Measurements from ENCODE around the gene ITPRIPL2.

ITPRIPL2 gene

DNA sequence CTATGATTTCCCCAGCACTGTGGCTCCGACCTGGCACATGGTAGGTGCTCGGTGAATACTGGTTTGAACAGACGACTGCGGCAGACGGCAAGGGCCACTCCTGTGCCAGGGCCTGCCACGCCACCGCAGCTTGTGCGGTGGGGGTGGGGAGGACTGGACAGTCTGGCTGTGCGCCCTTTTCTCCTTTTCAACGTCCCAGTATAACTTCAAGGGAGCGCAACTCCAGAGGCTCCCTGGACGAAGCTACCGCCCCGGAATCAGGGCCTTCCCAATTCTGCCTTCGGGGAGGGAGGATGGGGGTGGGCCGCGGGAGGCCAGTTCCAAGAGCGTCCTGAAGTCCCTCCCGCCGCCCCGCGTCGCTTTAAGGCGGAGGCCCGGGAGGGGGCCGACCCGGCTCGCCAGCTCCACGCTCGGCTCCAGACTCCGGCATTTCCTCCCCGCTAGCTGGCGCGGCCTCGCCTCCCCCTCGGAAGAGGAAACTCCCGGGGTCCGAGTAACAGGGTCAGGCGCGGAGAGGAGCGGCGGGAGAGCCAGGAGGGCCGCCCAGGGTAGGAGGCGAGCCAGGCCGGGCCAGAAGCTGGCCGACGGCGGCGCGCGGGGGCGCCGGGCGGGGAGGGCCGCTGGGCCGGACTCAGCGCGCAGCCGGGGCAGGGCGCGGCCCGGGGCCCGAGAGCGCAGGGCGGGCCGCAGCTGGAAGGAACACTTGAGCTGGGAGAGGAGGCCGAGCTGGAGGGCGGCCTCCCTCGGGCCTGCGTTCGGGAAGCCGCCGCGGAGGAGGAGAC is at the start of gene ITPRIPL2:
Gene ITPRIPL2, plus strand, starts transcription at position 388 of the 782 bp plus-strand sequence. CDS start 498 bp downstream, outside the sequence.
- DNase-seq, result peak; percentile 31 to 42

DNA sequence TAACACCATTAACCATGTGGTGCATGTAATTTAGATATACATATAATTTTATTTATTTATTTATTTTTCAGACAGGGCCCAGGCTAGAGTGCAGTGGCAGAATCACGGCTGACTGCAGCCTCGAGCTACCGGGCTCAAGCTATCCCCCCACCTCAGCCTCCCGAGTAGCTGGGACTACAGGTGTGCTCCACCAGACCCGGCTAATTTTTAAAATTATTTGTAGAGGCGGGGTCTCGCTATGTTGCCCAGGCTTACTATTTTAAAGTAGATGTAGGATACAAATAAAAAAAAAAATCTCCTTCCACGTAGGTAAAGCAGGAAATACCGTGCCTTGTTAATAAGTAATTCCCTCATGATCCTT is 46.8 kb upstream of the ITPRIPL2 start:
- DNase-seq, result no peak

DNA sequence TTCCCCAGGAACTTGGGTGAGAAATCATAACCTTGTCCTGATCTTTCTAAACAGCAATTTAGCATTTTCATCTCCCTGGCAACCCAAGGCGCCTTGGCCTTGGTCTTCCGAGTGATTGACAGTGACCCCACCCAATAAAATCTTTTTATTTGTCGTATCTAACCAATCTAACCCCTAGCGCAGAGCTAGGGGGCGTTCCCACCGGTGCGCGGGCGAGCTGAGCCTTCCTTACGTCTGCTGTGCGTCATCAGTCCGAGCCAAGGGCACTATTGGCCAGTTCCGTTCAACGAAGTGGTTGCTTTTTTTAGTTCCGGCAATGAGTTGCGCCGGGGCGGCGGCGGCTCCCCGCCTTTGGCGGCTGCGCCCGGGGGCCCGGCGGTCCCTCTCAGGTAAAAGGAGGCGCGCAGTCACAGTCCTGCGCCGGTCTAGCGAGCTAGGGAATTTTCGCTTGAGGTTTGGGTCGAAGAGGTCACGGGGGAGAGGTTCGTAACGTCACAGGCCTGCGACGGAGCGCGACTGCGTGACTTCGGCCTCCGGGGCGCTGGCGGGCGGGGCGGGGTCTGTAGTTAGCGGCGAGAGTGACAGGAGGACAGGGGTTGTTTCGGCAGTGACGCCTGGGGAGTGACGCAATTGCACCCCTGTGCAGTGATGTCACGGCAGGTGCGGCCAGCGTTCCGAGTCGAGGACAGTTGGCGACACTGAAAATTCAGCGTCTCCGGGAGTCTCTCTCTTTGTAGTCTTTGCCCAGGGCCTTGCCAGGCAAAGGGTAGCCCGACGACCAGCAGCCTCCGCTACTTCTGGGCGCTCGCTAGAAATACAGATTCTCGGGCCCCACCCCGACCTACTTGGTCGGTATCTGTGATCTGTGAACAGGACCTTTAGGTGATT is 46.2 kb upstream of the ITPRIPL2 start, which contains the start of gene COQ7:
Gene COQ7, plus strand, starts transcription at position 266 of the 888 bp plus-strand sequence. Its CDS starts 51 bp downstream, at position 317.
- peak; percentile 98 to 99 for DNase-seq

DNA sequence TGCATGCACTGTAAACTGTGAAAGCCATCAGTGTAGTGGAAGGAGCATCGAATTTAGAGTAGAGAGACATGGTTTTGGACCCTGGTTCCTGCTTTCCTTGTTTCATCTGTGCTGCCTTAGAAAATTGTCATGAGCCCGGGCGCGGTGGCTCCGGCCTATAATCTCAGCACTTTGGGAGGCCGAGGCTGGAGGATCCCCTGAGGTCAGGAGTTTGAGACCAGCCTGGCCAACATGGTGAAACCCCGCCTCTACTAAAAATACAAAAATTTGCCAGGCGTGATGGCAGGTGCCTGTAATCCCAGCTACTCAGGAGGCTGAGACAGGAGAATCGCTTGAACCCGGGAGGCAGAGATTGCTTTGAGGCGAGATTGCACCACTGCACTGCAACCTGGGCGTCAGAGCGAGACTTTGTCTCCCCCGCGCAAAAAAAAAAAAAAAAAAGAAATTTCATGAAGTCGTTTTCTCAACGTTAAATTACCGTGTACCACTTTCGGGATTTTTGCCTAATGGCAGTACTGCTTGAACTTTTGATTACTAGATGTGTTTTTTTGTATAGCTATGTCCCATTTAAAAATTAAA is 45.4 kb upstream of the ITPRIPL2 start:
- no peak for DNase-seq

DNA sequence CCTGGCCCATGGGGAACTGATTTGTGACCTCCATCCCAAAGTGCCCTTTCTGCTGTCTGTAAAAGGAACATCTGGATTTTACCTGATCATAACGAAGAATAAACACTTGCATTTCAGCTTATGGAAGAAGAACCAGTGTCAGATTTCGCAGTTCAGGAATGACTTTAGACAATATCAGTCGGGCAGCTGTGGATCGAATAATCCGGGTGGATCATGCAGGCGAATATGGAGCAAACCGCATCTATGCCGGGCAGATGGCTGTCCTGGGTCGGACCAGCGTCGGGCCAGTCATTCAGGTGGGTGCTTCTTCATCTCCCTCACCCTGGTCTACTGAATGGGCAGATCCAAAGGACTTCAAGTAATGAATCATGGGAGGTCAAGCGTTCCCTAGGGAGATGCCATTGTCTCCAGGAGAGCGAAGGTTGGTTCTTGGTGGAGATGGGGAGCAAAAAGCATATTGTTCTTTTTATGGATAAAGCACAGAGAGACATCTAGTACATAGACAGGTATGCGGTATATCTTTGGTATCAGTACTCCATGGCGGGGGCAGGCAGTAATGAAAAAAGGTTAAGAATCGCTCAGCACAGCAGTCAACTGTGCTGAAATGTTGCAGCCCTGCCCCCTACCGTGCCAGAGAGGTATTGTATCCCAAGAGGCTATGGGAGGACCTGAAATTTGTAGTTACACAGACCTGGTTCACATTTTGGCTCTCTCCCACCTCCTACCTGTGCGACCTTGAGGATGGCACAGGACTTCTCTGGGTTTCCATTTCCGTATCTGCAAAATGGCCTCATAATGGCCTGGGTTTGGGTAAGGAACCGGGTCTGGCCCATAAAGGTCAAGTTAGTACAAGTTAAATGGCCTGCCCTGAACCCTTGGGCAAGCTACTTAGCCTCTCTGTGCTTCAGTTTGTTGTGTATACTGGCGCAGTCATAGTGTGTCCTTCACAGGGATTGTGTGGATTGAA is 41.7 kb upstream of the ITPRIPL2 start:
- peak; percentile 71 to 77 for DNase-seq

DNA sequence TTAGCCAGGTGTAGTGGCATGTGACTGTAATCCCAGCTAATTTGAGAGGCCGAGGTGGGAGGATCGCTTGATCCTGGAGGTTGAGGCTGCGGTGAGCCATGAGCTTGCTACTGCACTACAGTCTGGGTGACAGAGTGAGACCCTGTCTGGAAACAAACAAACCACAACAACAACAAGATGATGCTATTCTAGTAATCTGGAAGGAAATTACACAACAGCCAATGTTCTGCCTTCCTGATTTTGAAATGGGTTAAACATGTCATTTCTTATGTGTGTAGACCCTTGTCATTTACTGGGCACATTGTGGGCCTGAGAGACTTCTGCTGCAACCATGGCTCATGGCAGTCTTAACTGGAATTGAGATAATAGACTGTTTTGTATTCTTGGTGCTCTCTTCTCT is 40.4 kb upstream of the ITPRIPL2 start:
- DNase-seq, result no peak

DNA sequence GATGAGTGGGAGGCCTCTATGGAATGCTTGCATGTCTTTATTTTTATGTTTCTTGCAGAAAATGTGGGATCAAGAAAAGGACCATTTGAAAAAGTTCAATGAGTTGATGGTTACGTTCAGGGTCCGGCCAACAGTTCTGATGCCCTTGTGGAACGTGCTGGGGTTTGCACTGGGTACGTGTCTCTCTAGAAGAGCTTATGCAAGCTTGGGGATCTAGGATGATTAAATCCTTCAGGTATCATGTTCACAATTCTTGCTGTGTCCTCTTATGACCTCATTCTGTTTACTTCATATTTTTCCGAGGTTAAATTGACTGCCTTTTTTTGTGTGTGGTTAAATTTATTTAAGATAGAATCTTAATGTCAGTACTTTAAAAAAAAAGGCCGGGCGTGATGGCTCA is 39.9 kb upstream of the ITPRIPL2 start:
- DNase-seq, result no peak

DNA sequence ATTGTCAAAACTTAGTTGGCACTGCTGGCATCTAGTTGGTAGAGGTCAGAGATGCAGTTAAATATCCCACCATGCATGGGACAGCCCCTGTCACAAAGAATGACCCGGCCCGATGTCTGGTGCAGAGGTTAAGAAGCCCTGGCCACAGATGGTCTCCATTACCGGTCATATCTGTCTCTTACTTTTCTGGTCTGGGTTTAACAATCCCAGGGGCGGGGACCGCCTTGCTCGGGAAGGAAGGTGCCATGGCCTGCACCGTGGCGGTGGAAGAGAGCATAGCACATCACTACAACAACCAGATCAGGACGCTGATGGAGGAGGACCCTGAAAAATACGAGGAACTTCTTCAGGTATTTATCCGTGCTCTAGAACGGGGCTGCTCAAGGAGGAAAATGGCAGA is 38.3 kb upstream of the ITPRIPL2 start:
- no peak for DNase-seq

DNA sequence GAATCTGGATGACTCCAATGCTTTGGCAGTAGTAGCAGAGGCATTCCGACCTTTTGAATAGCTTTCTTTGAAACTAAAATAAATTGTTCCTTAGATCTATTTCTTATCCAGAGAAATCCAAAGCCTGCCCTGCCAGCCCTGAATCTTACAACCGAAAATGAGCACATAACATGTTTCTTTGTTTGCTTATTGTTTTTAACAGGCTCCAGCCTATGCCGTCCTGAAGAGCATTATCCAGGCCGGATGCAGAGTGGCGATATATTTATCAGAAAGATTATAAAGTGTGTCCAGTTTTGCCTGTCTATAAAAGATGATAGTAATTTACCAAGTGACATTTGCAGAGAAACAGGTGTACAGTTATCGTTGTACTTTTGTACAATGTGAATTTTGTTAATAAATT is 35.9 kb upstream of the ITPRIPL2 start:
- no peak for DNase-seq

DNA sequence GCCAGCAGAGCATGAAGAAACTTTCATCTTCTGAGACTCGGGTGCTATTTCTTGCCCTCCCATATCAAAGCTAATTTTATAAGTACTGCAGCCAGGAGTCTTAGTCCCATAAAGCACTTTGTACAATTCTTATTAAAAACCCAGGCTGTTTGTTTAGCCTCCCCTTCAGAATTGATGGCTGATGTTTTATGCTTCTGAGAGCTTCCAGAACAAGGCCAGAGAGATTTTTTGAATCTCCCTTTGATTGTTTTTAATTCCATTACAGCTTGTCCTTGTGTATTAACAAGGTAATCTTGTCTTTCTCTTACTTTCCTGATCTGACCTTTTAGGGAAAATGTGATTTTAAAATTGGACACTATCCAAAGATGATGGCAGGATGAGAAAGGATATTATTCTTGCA is 30.1 kb upstream of the ITPRIPL2 start:
- no peak for DNase-seq

DNA sequence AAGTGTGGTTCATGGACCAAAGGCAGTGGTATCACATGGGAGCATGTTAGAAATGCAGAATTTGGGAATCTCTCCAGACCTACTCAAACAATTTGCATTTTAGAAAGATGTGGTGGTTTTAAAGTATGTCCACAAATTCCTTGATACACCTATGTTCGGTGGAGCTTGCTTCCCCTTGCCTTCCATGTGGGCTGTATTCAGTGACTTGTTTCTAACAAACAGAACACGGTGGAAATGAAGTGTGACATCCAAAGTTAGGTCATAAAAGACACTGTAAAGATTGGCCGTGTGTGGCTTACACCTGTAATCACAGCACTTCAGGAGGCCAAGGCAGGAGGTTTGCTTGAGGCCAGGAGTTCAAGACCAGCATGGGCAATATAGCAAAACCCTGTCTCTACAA is 29.6 kb upstream of the ITPRIPL2 start:
- no peak for DNase-seq

DNA sequence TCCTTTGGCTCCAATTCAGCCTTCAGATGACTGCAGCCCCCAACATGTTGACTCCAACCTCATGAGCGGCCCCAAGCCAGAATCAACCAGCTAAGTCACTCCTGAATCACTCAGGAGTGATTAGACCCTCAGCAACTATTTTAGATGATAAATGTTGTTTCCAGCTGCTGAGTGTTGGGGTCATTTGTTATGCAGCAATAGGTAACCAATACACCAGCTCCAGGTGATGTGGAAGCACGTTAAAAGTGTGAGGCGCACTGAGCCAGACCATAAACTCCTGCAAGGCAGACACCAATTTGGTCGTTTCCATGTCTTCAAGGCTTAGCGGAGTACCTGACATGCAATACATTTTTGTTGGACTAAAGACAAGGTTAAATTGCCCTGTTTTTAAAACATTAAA is 28.9 kb upstream of the ITPRIPL2 start:
- DNase-seq, result no peak

DNA sequence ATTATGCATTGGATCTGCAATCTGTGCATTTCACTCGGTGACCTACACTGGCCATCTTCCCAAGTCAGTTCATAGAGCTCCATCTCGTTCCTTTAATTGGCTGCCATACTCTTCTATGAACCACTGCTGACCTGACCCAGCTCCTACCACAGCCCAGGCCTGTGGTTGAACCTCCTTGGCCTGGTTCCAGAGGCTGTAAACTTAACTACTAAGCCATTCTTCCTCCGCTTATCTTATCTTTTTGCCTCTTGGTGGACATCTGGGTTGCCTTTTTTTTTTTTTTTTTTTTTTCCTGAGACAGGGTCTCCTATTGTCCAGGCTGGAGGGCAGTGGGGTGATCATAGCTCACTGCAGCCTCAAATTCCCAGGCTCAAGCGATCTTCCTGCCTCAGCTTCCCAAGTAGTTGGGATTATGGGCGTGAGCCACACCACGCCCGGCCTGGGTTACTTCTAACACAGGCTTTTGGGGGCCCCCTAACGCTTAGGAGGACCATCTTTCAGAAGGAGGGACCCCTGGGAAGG is 28.0 kb upstream of the ITPRIPL2 start:
- DNase-seq, result no peak

DNA sequence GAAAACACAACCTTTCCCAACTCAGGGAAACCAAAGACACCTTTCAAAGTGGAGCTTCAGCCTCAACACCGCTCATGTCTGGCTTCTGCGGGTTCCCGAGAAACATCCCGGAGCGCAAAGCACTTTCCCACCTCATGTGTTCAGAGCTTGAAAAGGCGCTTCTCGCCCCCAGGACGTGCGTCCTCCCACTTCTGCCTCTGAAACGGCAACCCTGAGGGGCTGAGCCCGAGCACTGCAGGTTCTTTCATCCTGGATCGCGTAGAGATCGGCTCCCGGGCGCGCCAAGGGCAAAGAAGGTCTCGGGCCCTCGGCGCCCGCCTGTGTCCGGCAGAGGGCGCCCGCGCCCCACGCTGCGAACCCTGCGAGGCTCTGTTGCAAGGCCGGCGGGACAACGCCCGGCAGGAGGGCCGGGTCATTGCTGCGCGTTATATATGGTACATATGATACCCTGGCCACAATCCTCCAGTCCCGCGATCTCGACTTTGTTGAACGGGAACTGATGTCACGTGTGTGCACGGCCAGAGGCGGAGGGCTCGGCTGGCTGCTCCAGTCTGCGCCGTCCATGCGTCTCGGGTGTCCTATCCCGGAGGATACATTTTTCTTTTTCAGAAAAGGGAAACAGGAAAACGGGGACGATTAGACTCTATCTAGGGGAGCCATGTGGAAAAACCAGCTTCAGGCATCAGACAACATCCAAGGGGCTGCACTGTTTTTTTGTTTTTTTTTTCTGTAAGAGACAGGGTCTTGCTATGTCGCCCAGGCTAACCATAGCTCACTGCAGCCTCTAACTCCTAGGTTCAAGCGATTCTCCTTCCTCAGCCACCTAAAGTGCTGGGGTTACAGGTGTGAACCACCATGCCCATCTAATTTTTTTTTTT is 27.2 kb upstream of the ITPRIPL2 start:
- DNase-seq, result peak; percentile 81 to 84

DNA sequence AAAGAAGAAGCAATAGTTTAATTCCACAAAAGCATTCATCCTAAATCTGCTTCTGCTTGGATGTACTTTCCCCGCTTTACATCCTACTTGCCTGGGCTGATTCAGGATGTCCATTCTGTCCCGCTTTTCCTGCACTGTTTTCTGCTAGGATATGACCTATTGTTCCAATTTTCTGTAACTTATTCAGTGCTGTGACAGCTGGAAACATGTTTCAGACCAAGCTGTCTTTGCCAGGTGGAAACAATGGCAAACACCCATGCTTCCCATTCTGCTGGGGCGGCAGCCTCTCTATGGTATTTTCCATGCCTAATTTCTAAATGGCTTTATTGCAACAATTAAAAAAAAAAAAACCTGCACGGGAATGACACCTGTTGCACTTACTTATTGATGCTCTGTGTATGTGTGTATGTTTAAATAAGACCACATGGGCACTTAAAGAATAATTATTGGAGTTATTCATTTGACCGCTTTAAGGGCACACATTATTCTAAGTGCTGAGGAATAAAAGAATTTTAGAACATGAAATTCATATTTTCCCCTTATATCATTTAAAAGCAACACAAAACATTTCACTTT is 25.3 kb upstream of the ITPRIPL2 start:
- DNase-seq, result no peak

DNA sequence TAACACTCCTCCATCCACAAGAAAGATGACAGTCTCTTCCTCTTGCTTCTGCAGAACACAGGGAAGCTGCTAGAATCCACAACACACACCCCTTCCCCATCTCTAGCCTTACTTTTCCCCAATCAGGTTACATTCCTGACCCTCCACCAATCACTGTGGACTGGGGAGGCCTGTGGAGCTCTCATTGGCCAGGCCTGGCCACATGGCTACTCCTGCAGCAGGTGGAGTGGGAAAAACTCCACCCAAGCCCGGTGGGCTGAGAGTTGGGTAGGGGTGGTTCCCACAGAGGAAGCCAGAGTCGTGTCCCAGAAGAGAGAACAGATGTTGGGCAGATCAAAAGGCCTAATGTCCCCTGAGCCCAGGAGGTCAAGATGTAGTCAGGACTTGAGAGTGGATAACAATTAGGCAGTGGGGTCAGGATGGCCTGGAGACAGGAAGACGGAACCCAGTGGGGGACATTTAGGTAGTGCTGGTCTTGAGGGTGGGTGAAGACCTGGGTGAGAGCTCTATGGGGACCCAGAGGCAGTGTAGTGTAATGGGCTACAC is 24.3 kb upstream of the ITPRIPL2 start:
- no peak for DNase-seq

DNA sequence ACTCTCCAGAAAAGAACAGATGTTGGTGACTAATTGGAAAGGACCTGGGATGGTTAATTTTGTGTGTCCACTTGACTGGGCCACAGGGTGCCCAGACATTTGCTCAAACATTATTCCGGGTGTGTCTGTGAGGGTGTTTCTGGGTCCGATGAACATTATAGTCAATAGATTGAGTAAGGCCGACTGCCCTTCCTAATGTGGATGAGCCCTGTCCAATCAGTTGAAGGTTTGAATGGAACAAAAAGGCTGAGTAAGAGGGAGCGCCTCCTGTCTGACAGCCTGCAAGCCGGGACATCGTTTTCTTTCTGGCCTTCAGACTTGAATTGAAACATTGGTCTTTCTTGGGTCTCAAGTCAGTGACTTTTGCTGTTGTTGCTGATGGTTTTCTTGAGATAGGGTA is 22.8 kb upstream of the ITPRIPL2 start:
- no peak for DNase-seq

DNA sequence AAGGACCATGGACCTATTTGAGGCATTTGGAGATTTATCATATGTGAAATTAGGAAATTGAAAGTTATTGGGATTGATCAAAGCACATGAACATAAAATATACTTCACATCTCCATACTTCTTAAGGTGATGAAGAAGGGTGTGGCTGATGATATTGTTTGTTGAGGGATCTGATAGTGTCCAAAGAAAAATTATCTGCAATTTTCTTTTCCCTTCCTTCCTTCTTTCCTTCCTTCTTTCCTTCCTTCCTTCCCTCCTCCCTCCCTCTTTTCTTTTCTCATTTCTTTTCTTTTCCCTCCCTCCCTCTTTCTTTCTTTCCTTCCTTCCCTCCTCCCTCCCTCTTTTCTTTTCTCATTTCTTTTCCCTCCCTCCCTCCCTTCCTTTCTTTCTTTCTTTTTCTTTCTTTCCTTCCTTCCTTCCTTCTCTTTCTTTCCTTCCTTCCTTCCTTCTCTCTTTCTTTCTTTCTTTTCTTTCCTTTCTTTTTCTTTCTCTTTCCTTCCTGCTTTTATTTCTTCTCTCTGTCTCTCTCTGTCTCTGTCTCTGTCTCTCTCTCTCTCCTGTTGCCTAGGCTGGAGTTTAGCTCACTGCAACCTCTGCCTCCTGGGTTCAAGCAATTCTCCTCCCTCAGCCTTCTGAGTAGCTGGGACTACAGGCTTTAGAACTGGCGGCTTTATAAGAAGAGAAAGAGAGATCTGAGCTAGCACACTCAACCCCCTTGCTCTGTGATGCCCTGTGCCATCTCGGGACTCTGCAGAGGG is 20.9 kb upstream of the ITPRIPL2 start:
- DNase-seq, result no peak
